ENCODE measurements around the gene LRP1.

DNA sequence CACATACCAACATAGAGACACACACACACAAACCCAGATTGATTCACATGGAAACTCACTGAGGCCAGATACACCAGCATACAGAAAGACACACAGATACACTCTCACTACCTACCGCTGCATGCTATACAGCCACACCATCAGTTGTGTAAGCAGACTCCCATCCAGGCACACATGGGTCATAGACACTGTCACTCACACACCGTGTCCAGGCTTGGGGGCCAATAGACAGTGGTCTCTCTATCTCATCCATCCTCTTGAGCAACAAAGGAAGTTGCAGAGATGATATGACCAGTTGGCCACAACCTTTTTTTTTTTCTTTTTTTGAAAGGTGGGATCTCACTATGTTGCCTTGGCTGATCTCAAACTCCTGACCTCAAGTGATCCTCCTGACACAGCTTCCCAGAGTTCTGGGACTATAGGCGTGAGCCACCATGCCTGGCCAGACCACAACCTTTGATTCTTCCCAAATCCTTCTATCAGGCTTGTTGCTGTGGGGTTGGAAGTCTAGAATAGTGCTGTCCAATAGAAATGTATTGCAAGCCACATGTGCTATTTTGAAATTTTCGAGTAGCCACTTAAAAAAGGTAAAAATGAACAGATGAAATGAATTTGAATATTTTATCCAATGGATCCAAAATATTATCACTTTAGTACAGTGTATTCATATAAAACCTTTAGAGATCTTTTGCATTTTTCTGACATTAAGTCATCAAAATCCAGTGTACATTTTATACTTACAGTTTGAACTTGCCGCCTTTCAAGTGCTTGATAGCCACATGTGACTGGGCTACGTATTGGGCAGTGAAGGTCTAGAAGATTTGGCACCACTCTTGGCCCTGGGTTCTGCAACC is 11.7 kb downstream of the LRP1 start:
- TF ChIP-seq, protein P1, sequence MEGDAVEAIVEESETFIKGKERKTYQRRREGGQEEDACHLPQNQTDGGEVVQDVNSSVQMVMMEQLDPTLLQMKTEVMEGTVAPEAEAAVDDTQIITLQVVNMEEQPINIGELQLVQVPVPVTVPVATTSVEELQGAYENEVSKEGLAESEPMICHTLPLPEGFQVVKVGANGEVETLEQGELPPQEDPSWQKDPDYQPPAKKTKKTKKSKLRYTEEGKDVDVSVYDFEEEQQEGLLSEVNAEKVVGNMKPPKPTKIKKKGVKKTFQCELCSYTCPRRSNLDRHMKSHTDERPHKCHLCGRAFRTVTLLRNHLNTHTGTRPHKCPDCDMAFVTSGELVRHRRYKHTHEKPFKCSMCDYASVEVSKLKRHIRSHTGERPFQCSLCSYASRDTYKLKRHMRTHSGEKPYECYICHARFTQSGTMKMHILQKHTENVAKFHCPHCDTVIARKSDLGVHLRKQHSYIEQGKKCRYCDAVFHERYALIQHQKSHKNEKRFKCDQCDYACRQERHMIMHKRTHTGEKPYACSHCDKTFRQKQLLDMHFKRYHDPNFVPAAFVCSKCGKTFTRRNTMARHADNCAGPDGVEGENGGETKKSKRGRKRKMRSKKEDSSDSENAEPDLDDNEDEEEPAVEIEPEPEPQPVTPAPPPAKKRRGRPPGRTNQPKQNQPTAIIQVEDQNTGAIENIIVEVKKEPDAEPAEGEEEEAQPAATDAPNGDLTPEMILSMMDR (IDR thresholded peaks at IDR 0.05), result no peak
- no peak for TF ChIP-seq ZFX (IDR thresholded peaks at IDR 0.05; ENCODE audit: borderline replicate concordance)

All from 22Rv1 (cell line).